HG03469 (cell line): Measurements from ENCODE around the gene SERPINE2.

Experiments used
- ATAC-seq: cut with Tn5 transposase; IDR thresholded peaks from one replicate; pipeline ENCODE4 v1.9.1; 2021; ENCODE audit warnings: mild to moderate bottlenecking, moderate library complexity, moderate number of reproducible peaks; ENCODE audit not compliant: unreplicated experiment

SERPINE2 gene, protein sequence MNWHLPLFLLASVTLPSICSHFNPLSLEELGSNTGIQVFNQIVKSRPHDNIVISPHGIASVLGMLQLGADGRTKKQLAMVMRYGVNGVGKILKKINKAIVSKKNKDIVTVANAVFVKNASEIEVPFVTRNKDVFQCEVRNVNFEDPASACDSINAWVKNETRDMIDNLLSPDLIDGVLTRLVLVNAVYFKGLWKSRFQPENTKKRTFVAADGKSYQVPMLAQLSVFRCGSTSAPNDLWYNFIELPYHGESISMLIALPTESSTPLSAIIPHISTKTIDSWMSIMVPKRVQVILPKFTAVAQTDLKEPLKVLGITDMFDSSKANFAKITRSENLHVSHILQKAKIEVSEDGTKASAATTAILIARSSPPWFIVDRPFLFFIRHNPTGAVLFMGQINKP

DNA sequence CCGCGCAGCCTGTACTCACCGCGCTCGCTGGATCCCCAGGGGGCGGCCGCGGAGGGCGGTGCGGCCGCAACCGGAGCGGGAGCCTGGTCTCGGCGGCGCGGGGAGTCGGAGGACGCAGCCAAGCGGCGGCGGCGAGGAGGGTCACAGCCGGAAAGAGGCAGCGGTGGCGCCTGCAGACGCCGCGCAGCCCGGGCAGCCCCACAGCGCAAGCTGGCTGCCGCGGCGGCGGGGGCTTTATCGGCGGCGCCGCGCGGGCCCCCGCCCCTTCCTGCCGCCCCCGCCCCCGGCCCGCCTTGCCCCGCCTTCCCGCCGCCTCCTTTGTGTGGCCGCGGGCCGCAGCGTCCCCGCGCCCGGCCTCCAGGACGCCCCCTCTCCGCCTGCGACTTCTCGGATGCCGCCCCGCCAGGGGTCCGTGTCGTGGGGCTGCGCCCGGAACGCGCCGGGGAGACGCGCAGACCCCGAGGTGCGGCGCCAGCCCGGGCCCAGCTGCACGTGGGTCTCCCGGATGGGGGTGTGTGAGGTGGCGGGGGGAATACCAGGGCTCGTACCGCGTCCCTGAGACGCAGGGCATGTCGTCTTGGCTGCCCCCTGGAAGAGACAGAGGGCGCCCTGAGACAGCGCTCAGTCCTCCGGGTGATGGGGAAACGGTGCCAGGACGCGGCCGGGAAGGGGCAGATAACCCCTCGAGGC, at the start of gene SERPINE2:
Gene SERPINE2, minus strand, starts transcription at position 207 of the 690 bp plus-strand sequence. CDS start 37,386 bp downstream, outside the sequence.
- no peak for ATAC-seq

DNA sequence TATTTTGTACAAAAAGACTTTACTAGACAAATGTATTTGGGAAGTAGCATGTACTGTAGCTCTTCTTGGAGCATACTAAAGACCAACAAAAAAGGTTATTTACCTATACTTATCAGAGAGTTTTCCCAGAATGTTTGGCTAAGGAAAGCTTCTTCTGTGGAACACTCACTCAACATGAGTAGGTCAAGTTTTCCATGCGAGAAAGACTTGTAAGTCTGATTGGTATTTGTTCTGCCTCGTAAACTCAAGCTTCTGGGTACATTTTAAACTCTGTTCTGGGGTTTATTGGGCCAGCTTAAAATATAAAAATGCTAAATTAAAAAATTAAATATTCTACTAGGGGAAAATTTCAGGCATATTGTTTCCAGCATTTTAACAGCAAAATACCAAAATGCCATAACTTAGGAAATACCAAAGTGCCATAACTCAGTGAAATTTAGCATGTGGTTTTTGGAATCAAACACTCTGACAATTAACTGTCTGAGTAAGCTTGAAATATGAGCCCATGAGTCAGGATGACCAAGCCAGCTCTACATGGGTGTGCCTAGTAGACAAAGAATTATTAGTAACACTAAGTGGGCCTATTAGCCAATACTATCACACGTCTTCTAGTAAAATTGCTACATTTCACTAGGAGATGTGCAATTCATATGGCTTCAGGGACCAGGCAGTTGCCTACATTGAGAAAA, 47.3 kb upstream of the SERPINE2 start:
- no peak for ATAC-seq

DNA sequence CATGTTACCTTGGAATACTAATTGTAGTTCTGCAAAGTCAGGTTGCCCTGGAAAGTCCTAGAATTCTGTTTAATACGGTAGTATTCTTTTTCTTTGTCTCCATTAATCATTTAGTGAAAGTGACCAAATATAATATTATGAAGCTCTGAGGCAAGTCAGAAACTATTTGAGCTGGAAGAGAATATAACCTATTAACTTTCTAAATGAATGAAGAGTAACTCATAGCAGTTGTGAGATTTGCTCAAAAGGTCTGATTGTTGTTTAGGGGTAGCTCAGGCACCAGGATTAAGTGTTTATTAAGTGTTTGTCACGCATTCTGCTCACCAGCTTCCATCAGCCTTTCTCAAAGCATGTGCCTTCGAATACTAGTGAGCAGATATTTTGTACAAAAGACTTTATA, 46.7 kb upstream of the SERPINE2 start:
- no peak for ATAC-seq

DNA sequence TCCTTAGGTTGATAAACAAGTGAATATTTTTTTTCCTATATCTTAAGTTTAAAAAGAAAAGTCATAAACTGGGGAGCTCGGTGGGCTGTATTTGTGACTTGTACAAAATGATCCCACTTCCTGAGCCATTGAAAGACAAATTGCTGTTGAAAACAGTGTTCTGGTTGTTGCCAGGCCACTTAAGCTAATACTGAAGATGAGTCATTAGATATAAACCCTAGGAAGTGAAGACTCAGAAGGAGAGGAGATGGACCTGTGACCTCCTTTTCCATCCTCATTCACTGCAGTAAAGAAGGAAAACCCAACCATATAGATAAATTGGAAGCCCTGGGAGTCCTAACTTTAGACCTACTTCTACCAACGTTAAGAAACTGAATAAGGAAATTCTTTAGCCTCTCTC, 46.2 kb upstream of the SERPINE2 start:
- no peak for ATAC-seq

DNA sequence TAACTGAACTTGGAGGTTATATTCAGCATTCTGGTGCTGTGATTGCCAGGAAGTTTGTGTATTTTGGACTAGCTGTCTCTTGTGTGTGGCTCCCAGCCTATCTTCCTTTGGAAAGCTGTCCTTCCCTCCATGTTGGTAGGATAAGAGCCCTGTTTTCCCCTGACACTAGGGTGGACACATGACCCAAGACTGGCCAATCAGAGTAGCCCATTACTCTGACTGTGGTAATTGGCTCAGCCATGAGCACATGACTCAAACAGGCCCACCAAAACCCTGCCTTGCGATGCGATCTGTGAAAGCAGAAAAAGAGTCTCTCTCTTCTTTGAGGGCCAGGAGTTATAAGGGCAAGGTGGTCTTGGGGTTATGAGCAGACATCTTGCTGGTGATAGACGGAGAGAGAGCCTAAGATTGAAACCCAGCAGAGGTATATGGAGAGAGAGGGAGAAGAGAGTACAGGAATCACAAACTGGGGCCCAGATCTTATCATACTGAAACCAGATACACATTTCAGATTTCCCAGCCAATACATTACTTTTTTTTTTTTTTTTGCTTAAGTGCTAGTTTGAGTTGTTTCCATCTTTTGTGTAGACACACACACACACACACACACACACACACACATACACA, 45.3 kb upstream of the SERPINE2 start:
- ATAC-seq: no peak

DNA sequence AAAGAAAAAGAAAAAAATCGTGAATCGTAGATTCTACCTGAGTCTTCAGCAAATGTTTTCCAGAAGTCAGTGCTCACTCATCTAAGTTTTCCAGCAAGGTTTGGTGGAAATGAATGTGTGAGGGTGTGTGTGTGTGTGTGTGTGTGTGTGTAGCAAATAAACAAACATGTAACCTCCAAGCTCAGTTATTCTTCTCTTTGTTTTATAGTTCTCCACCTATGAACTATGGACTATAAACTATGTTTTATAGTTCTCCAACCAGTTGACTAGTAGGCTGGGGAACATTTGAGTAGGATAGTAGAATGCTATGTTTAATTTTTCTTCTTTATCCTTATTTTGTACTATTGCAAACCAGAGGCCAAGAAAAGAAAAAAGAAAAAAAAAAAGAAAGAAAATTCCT, 44.6 kb upstream of the SERPINE2 start:
- no peak for ATAC-seq

DNA sequence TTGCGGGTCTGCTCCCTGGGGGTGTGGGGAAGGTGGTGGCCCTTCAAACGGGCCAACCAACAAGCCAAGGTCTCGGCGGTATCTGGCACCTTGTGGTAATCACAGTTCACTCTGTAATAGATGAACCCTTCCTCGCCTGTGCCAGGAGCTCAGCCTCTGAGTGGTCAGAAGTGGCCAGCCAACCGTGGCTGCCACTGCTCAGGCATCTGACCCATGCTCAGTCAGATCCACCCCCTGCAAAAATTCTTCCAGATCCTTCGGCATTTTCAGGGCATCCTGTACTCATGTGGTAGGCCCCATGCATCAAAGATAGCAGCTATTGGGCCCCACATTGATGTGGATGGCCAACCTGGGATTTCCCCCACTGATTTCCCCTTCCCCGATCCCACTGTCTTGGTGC, 39.6 kb upstream of the SERPINE2 start:
- ATAC-seq: no peak

DNA sequence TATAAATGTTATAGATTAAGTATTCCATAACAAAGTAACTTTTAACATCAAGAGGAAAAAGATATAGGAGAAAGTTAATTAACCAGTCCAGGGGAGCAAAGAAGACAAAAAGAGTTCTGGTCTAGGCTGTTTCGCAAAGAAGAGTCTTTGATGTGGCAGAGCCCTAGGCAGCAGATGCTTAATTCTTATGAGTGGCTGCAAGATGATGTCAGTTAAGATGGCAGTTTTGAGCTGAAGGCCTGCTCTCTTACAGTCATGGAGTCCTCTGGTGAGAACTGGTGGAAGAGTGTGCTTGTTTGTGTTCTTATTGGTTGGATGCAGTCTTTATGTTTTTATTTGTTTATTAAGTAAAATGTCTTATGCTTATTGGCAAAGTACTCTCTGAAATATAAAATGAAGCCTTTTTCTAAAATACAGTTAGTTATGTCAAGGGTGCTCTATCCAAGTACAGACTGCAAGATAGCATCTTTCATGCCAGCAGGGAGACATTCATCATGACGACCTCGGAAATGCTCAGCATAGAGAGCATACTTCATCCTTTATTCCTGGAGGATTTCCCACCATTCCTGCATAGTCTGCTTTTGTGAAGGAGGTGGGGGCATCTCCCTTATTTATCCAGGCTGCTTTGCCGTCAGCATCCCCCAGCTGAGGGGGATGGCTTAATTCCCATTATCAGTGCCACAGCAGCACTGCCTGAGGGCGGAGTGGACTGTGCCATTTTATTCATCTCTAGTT, 38.9 kb upstream of the SERPINE2 start:
- no peak for ATAC-seq

DNA sequence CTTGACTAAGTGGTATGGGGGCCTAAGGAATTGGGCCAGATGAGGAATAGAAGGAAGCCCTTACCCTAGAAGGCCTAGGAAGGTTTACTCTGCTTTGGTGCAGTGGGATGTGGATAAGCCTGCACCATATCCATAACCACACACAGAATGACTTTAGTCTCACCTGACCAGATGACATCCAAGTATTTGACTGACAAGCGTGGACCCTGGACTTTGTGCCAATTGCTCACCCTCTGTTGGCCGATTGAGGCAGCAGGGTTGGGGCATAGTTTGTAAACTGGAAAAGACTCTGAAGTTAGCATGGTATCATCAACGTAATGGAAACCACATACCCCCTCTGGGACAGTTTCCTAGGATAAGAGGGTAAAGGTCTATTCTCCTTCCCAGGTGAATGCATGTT, 36.5 kb upstream of the SERPINE2 start:
- ATAC-seq: no peak

DNA sequence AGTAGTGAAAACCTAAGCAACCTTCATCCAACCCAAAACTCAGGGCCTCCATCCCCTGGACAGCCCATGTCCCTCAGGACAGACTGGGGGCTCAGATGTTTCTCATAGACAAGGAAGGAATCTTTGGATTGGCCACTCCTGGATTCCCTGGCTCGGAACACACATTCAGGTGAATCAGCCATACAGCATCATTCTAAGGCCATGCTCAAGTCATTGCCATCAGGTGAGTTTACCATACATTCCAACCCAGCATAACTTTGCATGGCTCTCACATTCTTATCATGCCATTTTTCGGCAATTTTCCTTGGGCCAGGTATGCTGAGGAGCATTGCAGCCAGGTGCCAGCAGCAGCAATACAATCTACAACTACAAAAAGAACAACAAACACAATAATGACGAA, 34.6 kb upstream of the SERPINE2 start:
- no peak for ATAC-seq

DNA sequence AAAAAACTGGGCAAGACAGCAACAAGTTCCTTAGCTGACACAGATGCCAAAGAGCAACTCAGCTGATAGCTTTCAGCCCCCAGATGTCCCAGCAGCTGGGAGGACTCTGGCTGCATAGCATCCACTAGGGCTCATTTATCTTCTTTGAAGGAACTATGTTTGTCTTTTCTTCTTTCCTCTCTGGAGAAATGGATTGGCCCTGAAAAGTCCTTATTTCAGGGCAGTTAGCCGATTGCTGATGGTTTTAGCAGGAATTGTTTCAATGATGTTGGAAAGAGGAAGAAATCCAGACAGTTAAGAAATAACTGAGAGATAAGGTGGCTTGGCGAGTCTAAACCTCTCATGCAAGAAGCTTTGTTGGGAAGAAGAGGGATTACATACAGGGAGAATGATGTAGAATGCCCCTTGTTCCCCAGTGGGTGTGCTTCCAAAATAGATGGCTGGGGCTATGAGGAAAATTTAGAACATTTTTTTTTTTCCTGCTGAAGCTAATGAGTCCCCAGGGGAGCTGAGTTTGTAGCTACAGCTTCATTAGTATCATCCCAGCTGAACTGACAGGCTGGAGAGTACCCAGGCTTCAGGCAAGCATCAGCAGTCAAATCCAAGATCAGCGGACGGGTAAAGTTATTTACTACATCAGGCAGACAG, 33.6 kb upstream of the SERPINE2 start:
- ATAC-seq: no peak

DNA sequence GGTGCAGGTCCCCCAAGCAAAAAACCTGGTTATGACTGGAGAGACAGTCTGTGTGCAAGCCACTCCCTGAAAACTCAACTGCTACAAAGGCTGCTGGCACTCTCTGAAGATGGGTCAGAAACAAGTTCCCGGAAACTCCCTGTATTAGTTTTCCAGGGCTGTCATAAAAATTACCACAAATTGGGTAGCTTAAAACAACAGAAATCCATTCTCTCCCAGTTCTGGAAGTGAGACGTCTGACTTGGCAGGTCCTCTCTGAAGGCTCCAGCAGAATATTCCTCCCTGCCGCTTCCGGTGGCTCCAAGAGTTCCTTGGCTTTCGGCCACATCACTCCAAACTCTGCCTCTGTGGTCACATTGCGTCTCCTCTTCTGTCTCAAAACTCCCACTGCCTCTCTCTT, 30.1 kb upstream of the SERPINE2 start:
- no peak for ATAC-seq

DNA sequence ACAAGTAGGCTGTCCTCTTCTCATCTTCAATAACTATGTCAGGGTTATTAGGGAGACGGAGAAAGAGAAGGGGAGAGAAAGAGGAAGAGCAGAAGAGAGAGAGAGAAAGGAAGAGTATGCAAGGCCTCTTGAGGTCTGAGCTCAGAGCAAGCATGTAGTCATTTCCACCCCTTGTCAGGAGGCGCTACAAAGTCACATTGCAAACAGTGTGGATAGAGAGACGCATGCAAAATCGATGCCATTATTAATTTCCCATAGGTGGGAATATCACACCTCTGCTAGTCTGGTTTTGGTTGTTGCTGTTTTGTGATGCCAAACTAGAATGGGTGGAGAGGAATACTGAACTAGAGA, 24.2 kb upstream of the SERPINE2 start:
- no peak for ATAC-seq

DNA sequence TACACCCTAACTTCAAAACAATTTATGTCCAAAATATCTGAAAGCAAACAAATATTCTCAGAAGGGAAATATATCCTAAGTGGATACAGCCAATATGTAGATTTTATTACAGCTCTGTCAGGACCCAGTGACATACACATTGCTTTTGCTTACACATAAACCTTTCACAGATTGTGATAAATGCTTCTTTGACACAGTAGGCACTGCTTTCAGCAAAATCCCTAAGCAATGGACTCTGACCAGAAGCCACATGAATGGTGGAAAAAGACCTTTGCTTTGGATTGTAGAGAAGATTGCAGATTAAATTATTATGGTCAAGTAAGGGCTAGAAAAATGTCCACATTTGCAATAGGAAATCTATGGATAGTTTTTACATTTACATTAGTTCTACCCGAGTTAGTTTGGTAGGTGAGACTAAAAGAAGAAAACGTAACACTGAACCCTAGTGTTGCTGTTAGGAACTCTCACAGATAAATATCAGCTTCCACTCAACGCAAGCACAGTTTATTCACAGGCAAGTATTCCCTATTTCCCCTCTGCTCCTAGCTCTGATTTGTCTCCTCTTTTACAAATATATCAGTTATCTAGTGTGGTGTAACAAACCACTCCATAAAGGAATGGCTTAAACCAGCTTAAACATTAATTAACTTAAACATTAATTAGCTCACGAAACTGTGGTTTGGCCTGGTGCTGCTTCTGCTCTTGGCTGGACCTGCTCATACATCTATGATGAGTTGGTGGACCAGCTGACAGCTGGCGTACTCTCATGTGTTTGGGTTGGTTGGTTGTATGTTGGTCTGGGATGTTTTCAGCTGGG, 23.6 kb upstream of the SERPINE2 start:
- no peak for ATAC-seq

DNA sequence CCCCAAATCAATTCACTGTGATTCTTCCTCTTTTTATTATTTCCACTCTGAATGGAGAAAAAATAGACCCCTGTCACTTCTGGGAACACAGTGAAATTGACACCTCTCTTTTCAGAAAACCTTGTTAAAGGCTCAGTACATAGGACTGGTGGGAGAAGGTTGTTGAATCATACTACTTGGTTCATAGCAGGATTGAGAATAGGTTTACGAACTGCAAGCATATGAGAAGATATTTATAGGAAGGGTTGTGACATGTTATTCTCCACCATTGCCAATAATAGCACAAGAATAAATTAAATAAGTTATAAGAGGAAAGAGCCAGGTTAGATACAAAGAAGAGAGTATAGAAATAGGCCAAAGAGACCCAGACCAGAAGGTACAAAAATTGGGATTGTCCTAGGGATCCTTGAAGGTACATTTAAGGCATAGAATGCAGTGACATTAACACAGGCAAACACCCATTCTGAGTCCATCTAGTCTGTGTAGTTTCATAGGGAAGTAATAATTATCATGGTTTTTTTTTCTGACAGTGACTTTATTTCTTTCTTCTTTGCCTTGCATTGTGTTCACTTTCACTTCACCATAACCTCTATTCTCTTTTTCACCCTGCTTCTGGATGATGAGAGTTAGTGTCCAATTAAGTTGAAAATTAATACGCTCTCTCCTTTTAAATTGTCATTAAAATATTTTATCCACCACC, 21.8 kb upstream of the SERPINE2 start:
- no peak for ATAC-seq

DNA sequence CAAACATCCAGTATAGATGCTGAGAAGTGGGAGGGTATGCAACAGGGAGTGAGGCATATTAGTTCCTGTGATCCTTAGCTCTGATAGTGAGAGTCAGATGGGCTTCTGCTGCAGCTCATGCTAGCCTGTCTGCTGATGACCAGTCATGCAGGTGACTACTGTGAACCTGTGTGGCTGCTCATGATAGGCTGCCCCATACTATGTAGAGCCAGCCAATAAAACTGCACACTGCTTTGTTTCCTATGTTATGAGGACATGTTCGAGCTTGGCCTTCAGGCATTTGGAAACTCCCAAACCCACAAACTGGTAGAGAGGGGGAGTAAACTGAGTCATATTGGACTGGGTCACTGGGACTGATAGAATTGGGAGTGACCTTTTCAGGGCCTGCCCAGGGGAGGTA, 20.1 kb upstream of the SERPINE2 start:
- no peak for ATAC-seq

DNA sequence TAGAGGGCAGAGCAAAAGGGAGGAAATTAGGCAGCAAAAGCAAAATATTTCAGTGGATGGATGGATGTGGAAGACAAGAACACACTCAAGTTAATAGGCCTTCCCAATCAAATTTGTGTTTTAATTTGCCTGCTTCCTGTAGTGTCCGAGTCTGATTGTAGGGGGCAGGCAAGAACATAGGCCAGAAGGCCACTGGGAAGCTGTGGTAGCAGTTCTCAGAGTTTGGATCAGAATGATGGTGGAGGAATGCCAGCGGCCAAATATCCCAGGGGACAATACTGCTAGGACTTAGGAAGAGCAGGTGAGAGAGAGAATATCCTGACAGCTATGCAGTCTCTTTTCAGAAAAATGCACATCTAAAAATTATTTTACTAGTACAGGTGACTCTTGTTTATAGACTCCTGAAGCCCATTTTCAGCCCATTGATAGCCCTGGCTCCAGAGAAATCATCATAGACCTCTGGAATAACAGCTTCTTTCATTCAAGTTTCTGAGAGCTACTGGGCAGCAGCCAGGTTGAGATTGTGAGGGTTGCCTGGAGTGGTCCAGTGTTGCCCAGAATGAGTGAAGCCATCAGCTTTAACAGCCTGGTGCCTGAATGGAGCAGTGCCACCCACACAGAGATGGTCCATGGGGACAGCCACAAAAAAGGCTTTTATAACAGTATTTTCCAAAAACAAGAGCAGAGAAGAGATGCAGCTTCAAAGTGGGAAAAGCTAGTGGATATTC, 19.1 kb upstream of the SERPINE2 start:
- no peak for ATAC-seq

DNA sequence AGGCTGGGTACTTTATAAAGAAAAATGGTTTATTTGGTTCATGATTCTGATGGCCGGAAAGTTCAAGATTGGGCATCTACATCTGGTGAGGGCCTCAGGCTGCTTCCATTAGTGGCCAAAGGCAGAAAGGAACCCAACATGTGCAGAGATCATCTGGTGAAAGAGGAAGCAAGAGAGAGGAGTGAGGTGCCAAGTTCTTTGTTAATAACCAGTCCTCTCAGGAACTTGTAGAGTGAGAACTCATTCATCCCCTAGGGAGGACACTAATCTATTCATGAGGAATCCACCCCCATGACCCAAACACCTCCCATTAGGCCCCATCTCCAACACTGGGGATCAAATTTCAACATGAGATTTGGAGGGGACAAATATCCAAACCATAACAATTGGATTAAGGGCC, 17.8 kb upstream of the SERPINE2 start:
- no peak for ATAC-seq
